A549 (cell line): Measurements from ENCODE around the gene DRAXIN.

Experiments used
- POLR2A ChIP-seq: IDR thresholded peaks from 2 replicates; pipeline ENCODE4 v1.6.1; 2012; ENCODE audit warnings: mild to moderate bottlenecking, low read length
- REST ChIP-seq: fragments of 200-600 bp; sonication (generic); IDR thresholded peaks from 2 replicates; pipeline ENCODE4 v1.6.1; 2016; ENCODE audit warnings: antibody characterized with exemption, mild to moderate bottlenecking, moderate library complexity
- TF ChIP-seq, protein P1 (sequence below): fragments of 450-650 bp; IDR thresholded peaks from 2 replicates; pipeline ENCODE4 v1.6.1; 2014; ENCODE audit warnings: antibody characterized with exemption

- no peak for TF ChIP-seq POLR2A
- TF ChIP-seq, protein P1, sequence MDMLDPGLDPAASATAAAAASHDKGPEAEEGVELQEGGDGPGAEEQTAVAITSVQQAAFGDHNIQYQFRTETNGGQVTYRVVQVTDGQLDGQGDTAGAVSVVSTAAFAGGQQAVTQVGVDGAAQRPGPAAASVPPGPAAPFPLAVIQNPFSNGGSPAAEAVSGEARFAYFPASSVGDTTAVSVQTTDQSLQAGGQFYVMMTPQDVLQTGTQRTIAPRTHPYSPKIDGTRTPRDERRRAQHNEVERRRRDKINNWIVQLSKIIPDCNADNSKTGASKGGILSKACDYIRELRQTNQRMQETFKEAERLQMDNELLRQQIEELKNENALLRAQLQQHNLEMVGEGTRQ, result no peak
- no peak for TF ChIP-seq REST
Observed at GRCh38 chr1:11721311-11721710, 29.8 kb downstream of the DRAXIN start.
